HEK293 (cell line): ENCODE data around the gene FOXP3.

Experiments
- CTCF ChIP-seq: fragments of 450-650 bp; formaldehyde crosslinking; IDR thresholded peaks from 2 replicates; pipeline ENCODE4 v1.5.1; 2016; ENCODE audit warnings: missing biosample characterization, missing genetic modification characterization
- GLI4 ChIP-seq: fragments of 450-650 bp; formaldehyde crosslinking; IDR thresholded peaks from 2 replicates; pipeline ENCODE4 v1.5.1; 2016; ENCODE audit warnings: missing biosample characterization, missing genetic modification characterization
- PATZ1 ChIP-seq: fragments of 450-650 bp; formaldehyde crosslinking; IDR thresholded peaks from 2 replicates; pipeline ENCODE4 v1.5.1; 2016; ENCODE audit warnings: missing biosample characterization, missing genetic modification characterization
- PBX3 ChIP-seq: sonication (generic); formaldehyde crosslinking; IDR thresholded peaks from 2 replicates; pipeline ENCODE4 v1.8.1; 2022; ENCODE audit warnings: mild to moderate bottlenecking, moderate library complexity, missing genetic modification reagents
- RBAK ChIP-seq: fragments of 450-650 bp; formaldehyde crosslinking; IDR thresholded peaks from 2 replicates; pipeline ENCODE4 v1.5.1; 2016; ENCODE audit warnings: missing biosample characterization, missing genetic modification characterization
- ZBTB44 ChIP-seq: fragments of 450-650 bp; IDR thresholded peaks from 2 replicates; pipeline ENCODE4 v1.5.1; 2018; ENCODE audit warnings: missing biosample characterization, mild to moderate bottlenecking, missing genetic modification characterization
- ZNF2 ChIP-seq: fragments of 450-650 bp; formaldehyde crosslinking; IDR thresholded peaks from 2 replicates; pipeline ENCODE4 v1.5.1; 2016; ENCODE audit warnings: missing biosample characterization, missing genetic modification characterization
- ZNF280C ChIP-seq: fragments of 450-650 bp; formaldehyde crosslinking; IDR thresholded peaks from 2 replicates; pipeline ENCODE4 v1.5.1; 2016; ENCODE audit warnings: missing biosample characterization, missing genetic modification characterization

GRCh38 chrX:49225858-49226257 is 38.7 kb downstream of the FOXP3 start:
- no peak for TF ChIP-seq CTCF (tag by site-specific recombination)
- no peak for TF ChIP-seq ZBTB44 (tag by site-specific recombination)
- TF ChIP-seq GLI4 (tag by site-specific recombination): no peak
- TF ChIP-seq ZNF2 (tag by site-specific recombination): no peak
- no peak for TF ChIP-seq PATZ1 (tag by site-specific recombination)
- no peak for TF ChIP-seq ZNF280C (tag by site-specific recombination)
- TF ChIP-seq RBAK (tag by site-specific recombination): no peak
- TF ChIP-seq PBX3: no peak
